Ammon's horn (tissue), 1 donor: ENCODE data around the gene UBE2N.
A peak's percentile ranks its signal among the peaks of the same experiment; 100 is the strongest.
"Not testable (repeated sequence)": the region's sequence is repeated elsewhere in the genome, so short reads cannot be mapped to it uniquely, and the experiment has no call there.

Experiments
- DNase-seq: peaks from one replicate; pipeline ENCODE4 v3.0.0-alpha.2; 2016; ENCODE audit warnings: low spot score

Gene UBE2N

GRCh38 chr12:93411060-93411459 lies 30.7 kb downstream of the UBE2N start:
- DNase-seq = not testable (repeated sequence)

- not testable (repeated sequence) for DNase-seq
Measured at GRCh38 chr12:93409343-93410187, 32.2 kb downstream of the UBE2N start.

GRCh38 chr12:93408813-93409212 lies 32.9 kb downstream of the UBE2N start:
- no peak for DNase-seq

- DNase-seq = no peak
Measured at GRCh38 chr12:93407963-93408283, 33.8 kb downstream of the UBE2N start.

GRCh38 chr12:93407054-93407962 lies 34.4 kb downstream of the UBE2N start:
- DNase-seq = peak; percentile 14

- no peak for DNase-seq
Measured at GRCh38 chr12:93404961-93405849, 36.5 kb downstream of the UBE2N start.

- no peak for DNase-seq
Measured at GRCh38 chr12:93403988-93404803, 37.6 kb downstream of the UBE2N start.

- DNase-seq = no peak
Measured at GRCh38 chr12:93402333-93403311, 39.1 kb downstream of the UBE2N start.

- DNase-seq = not testable (repeated sequence)
Measured at GRCh38 chr12:93399183-93399863, 42.4 kb downstream of the UBE2N start.

- DNase-seq = no peak
Measured at GRCh38 chr12:93397412-93397811, 44.3 kb downstream of the UBE2N start.

GRCh38 chr12:93393425-93393824 lies 48.3 kb downstream of the UBE2N start:
- no peak for DNase-seq

- DNase-seq = no peak
Measured at GRCh38 chr12:93390549-93391297, 51.0 kb downstream of the UBE2N start.

GRCh38 chr12:93390031-93390430 lies 51.7 kb downstream of the UBE2N start:
- no peak for DNase-seq

GRCh38 chr12:93387780-93388179 lies 54.0 kb downstream of the UBE2N start:
- DNase-seq = no peak

GRCh38 chr12:93381976-93382437 lies 59.7 kb downstream of the UBE2N start:
- not testable (repeated sequence) for DNase-seq

GRCh38 chr12:93381161-93381975 lies 60.4 kb downstream of the UBE2N start:
- DNase-seq = no peak

GRCh38 chr12:93380480-93381121 lies 61.1 kb downstream of the UBE2N start:
- no peak for DNase-seq
